Measurements from ENCODE around the gene ZNF532. TPM values are rescaled to one million over a fixed set of nuclear protein-coding genes. Genes with fewer than 3 reads are reported as not detected.

The ZNF532 gene
- total and polyA plus RNA-seq, 2 donors (not counting 3 experiments of a cell fraction or from before 2014, with no cell fraction given) = 42.3 to 70.1 TPM

DNA sequence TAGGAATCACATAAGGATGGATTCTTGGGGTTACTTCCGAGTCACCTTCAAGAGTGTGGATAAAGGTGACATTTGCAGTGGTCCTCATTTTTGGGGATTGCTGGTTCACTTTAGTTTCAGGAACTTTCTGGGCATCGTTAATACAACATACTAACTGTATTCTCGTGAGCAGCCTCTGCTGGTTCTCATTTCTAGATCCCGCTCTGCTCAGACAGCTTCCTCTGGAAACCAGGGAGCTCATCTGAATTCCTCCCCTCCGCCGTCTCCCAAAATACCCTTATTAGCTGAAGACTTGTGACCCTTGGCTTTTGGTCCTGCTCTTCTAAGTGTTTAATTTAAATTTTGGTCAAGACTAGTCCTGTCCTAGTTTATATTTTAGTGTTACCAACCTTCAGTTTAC is 64.5 kb downstream of the ZNF532 start:
- H2AFZ ChIP-seq (ENCODE audit: low read depth, low read length) = no peak overlapping the region
- H3K27me3 ChIP-seq (ENCODE audit: control insufficient read depth in 2 of 2, insufficient read depth in 2 of 2, low read length in 2 of 2) = no peaks in the 10 kb centered on the region
- H3K9me1 ChIP-seq (replicated peaks; ENCODE audit: control insufficient read depth, extremely low read depth, insufficient read depth, low read length) = no peaks in the 10 kb centered on the region
- no peak overlapping the region for H3K4me3 ChIP-seq (replicated peaks in 1 of 3; ENCODE audit: insufficient read depth in 1 of 3, low read depth in 1 of 3, low read length in 3 of 3)
- no peak overlapping the region for H3K4me2 ChIP-seq (ENCODE audit: insufficient read depth, low read length)
- POLR2A ChIA-PET = no interaction called here
- peaks cover 0 to 2% of the 10 kb centered on the region in 2 experiments for H3K36me3 ChIP-seq (ENCODE audit: control insufficient read depth in 2 of 2, extremely low read depth in 1 of 2, insufficient read depth in 2 of 2, low read length in 2 of 2)
- dilution Hi-C loops (cut with MboI; ENCODE audit: extremely low pct_ligation_motif_present, low sequenced_read_pairs) (no loop called here), intact Hi-C loops (cut with micrococcal nuclease) (no loop called here)
- CTCF ChIA-PET = interaction anchor here (0.8 to 1.0 kb wide), 2 partner anchors 15 to 155 kb away, joined by 3 read pairs; no protein-coding TSS in a partner anchor
- no peak for TF ChIP-seq MYC (IDR thresholded peaks at IDR 0.05; ENCODE audit: low read depth, low read length)
- no peak for TF ChIP-seq JUN (IDR thresholded peaks at IDR 0.05; ENCODE audit: borderline replicate concordance, insufficient read depth, insufficient read length, low read depth)
- TF ChIP-seq FOS (IDR thresholded peaks at IDR 0.05; ENCODE audit: borderline replicate concordance, insufficient read depth, low read length) = no peak
- no peak for TF ChIP-seq GATA2 (IDR thresholded peaks at IDR 0.05; ENCODE audit: insufficient read depth, insufficient read length, low read depth, low read length)
- TF ChIP-seq, protein P1, sequence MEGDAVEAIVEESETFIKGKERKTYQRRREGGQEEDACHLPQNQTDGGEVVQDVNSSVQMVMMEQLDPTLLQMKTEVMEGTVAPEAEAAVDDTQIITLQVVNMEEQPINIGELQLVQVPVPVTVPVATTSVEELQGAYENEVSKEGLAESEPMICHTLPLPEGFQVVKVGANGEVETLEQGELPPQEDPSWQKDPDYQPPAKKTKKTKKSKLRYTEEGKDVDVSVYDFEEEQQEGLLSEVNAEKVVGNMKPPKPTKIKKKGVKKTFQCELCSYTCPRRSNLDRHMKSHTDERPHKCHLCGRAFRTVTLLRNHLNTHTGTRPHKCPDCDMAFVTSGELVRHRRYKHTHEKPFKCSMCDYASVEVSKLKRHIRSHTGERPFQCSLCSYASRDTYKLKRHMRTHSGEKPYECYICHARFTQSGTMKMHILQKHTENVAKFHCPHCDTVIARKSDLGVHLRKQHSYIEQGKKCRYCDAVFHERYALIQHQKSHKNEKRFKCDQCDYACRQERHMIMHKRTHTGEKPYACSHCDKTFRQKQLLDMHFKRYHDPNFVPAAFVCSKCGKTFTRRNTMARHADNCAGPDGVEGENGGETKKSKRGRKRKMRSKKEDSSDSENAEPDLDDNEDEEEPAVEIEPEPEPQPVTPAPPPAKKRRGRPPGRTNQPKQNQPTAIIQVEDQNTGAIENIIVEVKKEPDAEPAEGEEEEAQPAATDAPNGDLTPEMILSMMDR (IDR thresholded peaks at IDR 0.05; ENCODE audit: extremely low read depth in 1 of 2, insufficient read depth in 1 of 2, low read depth in 1 of 2, low read length in 2 of 2) = no peak
- TF ChIP-seq EZH2 (IDR thresholded peaks at IDR 0.05; ENCODE audit: borderline replicate concordance, low read depth, low read length, severe bottlenecking) = no peak
- no TSS peak for BruUV-seq (replicated peaks)
- H3K9me3 ChIP-seq (replicated peaks; ENCODE audit: control insufficient read depth, insufficient read depth, low read length) = no peaks in the 10 kb centered on the region
- H4K20me1 ChIP-seq (replicated peaks; ENCODE audit: control insufficient read depth, extremely low read depth, insufficient read depth, low read length) = no peaks in the 10 kb centered on the region
- no peaks in the 10 kb centered on the region for H3K4me1 ChIP-seq (ENCODE audit: control insufficient read depth, extremely low read depth, insufficient read depth, low read length)
- H3K27ac ChIP-seq (ENCODE audit: insufficient read depth, low read depth, low read length) = no peak overlapping the region
- DNase-seq (ENCODE audit: low read depth, low spot score) = no peak
- no peak for FAIRE-seq
- H3K79me2 ChIP-seq (ENCODE audit: control insufficient read depth, insufficient read depth, low read length) = peaks cover 7% of the 10 kb centered on the region
- no peak overlapping the region for H3K9ac ChIP-seq (replicated peaks; ENCODE audit: extremely low read depth, insufficient read depth, low read length)
